ENCODE data around the gene SRRM3. TPM values are rescaled to one million over a fixed set of nuclear protein-coding genes. Genes with fewer than 3 reads are reported as not detected.

SRRM3 gene
- total RNA-seq, 1 experiment from 2014 or later = 12.7 TPM

- TF ChIP-seq, protein P1, sequence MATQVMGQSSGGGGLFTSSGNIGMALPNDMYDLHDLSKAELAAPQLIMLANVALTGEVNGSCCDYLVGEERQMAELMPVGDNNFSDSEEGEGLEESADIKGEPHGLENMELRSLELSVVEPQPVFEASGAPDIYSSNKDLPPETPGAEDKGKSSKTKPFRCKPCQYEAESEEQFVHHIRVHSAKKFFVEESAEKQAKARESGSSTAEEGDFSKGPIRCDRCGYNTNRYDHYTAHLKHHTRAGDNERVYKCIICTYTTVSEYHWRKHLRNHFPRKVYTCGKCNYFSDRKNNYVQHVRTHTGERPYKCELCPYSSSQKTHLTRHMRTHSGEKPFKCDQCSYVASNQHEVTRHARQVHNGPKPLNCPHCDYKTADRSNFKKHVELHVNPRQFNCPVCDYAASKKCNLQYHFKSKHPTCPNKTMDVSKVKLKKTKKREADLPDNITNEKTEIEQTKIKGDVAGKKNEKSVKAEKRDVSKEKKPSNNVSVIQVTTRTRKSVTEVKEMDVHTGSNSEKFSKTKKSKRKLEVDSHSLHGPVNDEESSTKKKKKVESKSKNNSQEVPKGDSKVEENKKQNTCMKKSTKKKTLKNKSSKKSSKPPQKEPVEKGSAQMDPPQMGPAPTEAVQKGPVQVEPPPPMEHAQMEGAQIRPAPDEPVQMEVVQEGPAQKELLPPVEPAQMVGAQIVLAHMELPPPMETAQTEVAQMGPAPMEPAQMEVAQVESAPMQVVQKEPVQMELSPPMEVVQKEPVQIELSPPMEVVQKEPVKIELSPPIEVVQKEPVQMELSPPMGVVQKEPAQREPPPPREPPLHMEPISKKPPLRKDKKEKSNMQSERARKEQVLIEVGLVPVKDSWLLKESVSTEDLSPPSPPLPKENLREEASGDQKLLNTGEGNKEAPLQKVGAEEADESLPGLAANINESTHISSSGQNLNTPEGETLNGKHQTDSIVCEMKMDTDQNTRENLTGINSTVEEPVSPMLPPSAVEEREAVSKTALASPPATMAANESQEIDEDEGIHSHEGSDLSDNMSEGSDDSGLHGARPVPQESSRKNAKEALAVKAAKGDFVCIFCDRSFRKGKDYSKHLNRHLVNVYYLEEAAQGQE (IDR thresholded peaks at IDR 0.05; ENCODE audit: low read depth) = no peak
- no peak for TF ChIP-seq POLR2AphosphoS5 (IDR thresholded peaks at IDR 0.05; ENCODE audit: low read depth, low read length)
Measured at GRCh38 chr7:76222333-76222732, 20.6 kb downstream of the SRRM3 start (continued).

DNA sequence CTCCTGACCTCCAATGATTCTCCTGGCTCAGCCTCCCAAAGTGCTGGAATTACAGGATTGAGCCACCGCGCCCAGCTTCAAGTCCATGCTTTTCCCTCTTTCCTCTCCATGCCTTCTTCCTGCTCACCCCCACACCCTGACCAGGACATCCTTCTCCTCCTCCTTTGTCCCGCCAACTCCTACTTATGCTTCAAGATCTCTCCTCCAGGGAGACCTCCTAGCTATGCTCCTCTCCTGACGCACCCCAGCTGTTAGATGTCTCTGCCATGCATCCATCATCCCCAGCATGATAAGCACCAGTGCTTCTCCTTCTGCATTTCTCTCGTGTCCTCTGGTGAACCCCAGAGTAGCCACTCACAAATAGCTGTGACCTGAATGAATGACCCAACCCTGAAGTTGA is 21.1 kb downstream of the SRRM3 start:
- no TSS peak for BruUV-seq (replicated peaks)
- CTCF ChIA-PET = interaction anchor here (1.3 kb wide), 1 partner anchor 44 kb away, joined by 4 read pairs; no protein-coding TSS in a partner anchor
- RAD21 ChIA-PET (ENCODE audit: low non-redundant PET in 1 of 2, low total read pairs in 2 of 2, uncharacterized antibody in 2 of 2, unreplicated experiment in 2 of 2) = no interaction called here
- TF ChIP-seq EZH2phosphoT487 (IDR thresholded peaks at IDR 0.05; ENCODE audit: borderline replicate concordance) (no peak), FOSL1 (IDR thresholded peaks at IDR 0.05; ENCODE audit: low read depth) (no peak), SRF (IDR thresholded peaks at IDR 0.05; ENCODE audit: low read depth) (no peak), ZNF274 (IDR thresholded peaks at IDR 0.05; ENCODE audit: low read depth, low read length) (no peak), SIN3A (IDR thresholded peaks at IDR 0.05; ENCODE audit: low read depth) (no peak), YY1 (IDR thresholded peaks at IDR 0.05; ENCODE audit: extremely low read depth, insufficient replicate concordance, low read depth, low read length) (no peak), EGR1 (IDR thresholded peaks at IDR 0.05; ENCODE audit: low read depth) (no peak), POLR2AphosphoS5 (IDR thresholded peaks at IDR 0.05; ENCODE audit: low read depth, low read length) (no peak), RAD21 (IDR thresholded peaks at IDR 0.05; ENCODE audit: low read depth) (no peak), ZFX (IDR thresholded peaks at IDR 0.05) (no peak), CTCF (IDR thresholded peaks at IDR 0.05 in 2 of 3, conservative IDR thresholded peaks at IDR 0.05 in 1 of 3; ENCODE audit: borderline replicate concordance in 1 of 3, insufficient read depth in 1 of 3, low read depth in 2 of 3, low read length in 2 of 3) (no peak)
- TF ChIP-seq, protein P2, sequence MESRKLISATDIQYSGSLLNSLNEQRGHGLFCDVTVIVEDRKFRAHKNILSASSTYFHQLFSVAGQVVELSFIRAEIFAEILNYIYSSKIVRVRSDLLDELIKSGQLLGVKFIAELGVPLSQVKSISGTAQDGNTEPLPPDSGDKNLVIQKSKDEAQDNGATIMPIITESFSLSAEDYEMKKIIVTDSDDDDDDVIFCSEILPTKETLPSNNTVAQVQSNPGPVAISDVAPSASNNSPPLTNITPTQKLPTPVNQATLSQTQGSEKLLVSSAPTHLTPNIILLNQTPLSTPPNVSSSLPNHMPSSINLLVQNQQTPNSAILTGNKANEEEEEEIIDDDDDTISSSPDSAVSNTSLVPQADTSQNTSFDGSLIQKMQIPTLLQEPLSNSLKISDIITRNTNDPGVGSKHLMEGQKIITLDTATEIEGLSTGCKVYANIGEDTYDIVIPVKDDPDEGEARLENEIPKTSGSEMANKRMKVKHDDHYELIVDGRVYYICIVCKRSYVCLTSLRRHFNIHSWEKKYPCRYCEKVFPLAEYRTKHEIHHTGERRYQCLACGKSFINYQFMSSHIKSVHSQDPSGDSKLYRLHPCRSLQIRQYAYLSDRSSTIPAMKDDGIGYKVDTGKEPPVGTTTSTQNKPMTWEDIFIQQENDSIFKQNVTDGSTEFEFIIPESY (IDR thresholded peaks at IDR 0.05; ENCODE audit: extremely low read depth, insufficient replicate concordance, low read length) = no peak
- TF ChIP-seq, protein P1 (IDR thresholded peaks at IDR 0.05; ENCODE audit: low read depth) = no peak

More for the DNA sequence above, 21.1 kb downstream of the SRRM3 start:
- intact Hi-C loops (cut with micrococcal nuclease) = no loop called here
- no peak overlapping the region for H3K27ac ChIP-seq (ENCODE audit: low read depth, low read length)
- H3K4me1 ChIP-seq (ENCODE audit: control insufficient read depth in 1 of 2, insufficient read depth in 2 of 2, low read length in 2 of 2) = peaks cover 6 to 19% of the 10 kb centered on the region in 2 experiments; a peak in 3 of 4 replicates
- POLR2A ChIA-PET = no interaction called here
- H3K9ac ChIP-seq (ENCODE audit: low read length) = no peak overlapping the region
- ATAC-seq (no peak), DNase-seq (ENCODE audit: low read depth, low spot score) (no peak)
- no peaks in the 10 kb centered on the region for H3K36me3 ChIP-seq (ENCODE audit: control insufficient read depth in 1 of 2, insufficient read depth in 2 of 2, low read length in 2 of 2)
- H3K79me2 ChIP-seq (ENCODE audit: insufficient read depth, low read length) = no peaks in the 10 kb centered on the region
- H4K20me1 ChIP-seq (ENCODE audit: insufficient read depth) = no peaks in the 10 kb centered on the region
- H3K9me3 ChIP-seq (ENCODE audit: control insufficient read depth in 1 of 2, insufficient read depth in 1 of 2, low read depth in 1 of 2, low read length in 2 of 2) = no peaks in the 10 kb centered on the region
- peak overlapping the region in 1 of 2 experiments; percentile 17; a peak in 1 of 4 replicates for H3K4me3 ChIP-seq (replicated peaks in 1 of 2; ENCODE audit: low read depth in 1 of 2, low read length in 2 of 2)
- H3K9me2 ChIP-seq (ENCODE audit: insufficient read depth) = no peaks in the 10 kb centered on the region
- H3K27me3 ChIP-seq (ENCODE audit: insufficient read depth, low read length) = peaks cover 12% of the 10 kb centered on the region; the same call in 1 of the 2 replicates
- no peak overlapping the region for H2AFZ ChIP-seq (ENCODE audit: low read depth, low read length, poor library complexity, severe bottlenecking)
- H3K4me2 ChIP-seq (ENCODE audit: low read length) = peak overlapping the region; percentile 49

Data from HCT116 (cell line).